ENCODE data around the gene PIM1. TPM values are rescaled to one million over a fixed set of nuclear protein-coding genes. Genes with fewer than 3 reads are reported as not detected.

Gene PIM1
- total and polyA plus RNA-seq, 9 of the 15 experiments (the other 6 are each of a cell fraction or from before 2014, with no cell fraction given), result 19.0 to 789 (median 212) TPM

DNA sequence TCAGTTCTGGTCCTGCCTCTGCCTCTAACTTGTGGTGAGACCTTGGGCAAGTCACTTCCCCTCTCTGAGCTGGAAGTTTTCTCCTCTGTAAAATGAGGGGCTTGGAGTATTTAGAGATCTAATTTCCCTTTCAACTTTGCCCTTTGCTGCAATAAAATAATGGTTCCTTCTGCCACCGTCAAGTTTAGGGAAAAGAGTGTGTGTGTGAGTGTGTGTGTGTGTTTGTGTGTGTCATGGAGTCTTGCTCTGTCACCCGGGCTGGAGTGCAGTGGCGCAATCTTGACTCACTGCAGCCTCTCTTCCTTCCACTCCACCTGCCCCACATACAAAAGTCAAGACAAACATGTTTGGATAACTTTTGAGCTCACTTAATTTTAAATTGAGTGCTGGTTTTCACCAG, 39.2 kb upstream of the PIM1 start:
- FAIRE-seq (no peak), ATAC-seq (peak; percentile 20; the same call in 2 of the 3 replicates), DNase-seq (ENCODE audit: extremely low read depth in 1 of 4, low spot score in 3 of 4) (no peak)
- no peaks in the 10 kb centered on the region for H3K79me2 ChIP-seq (ENCODE audit: control insufficient read depth, insufficient read depth, low read length)
- WGBS (ENCODE audit: insufficient coverage, low coverage, missing lambda C conversion rate), result 26% methylated on average over 3 of the region's 3 CpGs
- H3K27me3 ChIP-seq (ENCODE audit: control insufficient read depth in 2 of 2, insufficient read depth in 2 of 2, low read length in 2 of 2), result no peaks in the 10 kb centered on the region
- intact Hi-C loops (cut with micrococcal nuclease) (no loop called here), in situ Hi-C loops (cut with MboI) (no loop called here)
- H3K36me3 ChIP-seq (ENCODE audit: control insufficient read depth, insufficient read depth, low read length), result no peaks in the 10 kb centered on the region
- H4K20me1 ChIP-seq (replicated peaks; ENCODE audit: control insufficient read depth, insufficient read depth, low read length), result no peaks in the 10 kb centered on the region
- CTCF ChIA-PET (ENCODE audit: low intra/inter-chr PET ratio), result no interaction called here
- H3K9me1 ChIP-seq (ENCODE audit: control insufficient read depth, insufficient read depth, low read length), result no peaks in the 10 kb centered on the region
- no TSS peak for BruUV-seq (replicated peaks)
- H3K9ac ChIP-seq (ENCODE audit: insufficient read depth in 1 of 2, low read depth in 2 of 2, low read length in 2 of 2), result peak overlapping the region in 1 of 2 experiments; percentile 31; a peak in 1 of 4 replicates
- POLR2A ChIA-PET, result interaction anchor here (0.7 to 1.3 kb wide), 8 partner anchors 10 to 102 kb away, joined by 3 to 5 read pairs (median 4); partner anchors contain the start of gene PIM1
- peak overlapping the region; percentile 60 for H2AFZ ChIP-seq (ENCODE audit: low read depth, low read length)
- H3K9me3 ChIP-seq (replicated peaks; ENCODE audit: control insufficient read depth, insufficient read depth, low read depth, low read length), result no peaks in the 10 kb centered on the region
- H3K4me2 ChIP-seq (ENCODE audit: insufficient read depth, low read length), result no peak overlapping the region
- peaks cover 45 to 46% of the 10 kb centered on the region in 2 experiments for H3K4me1 ChIP-seq (replicated peaks in 1 of 2; ENCODE audit: control insufficient read depth in 2 of 2, insufficient read depth in 2 of 2, low read length in 2 of 2)
- no peak overlapping the region for H3K27ac ChIP-seq (ENCODE audit: extremely low read depth, low read depth, low read length)
- no peak overlapping the region for H3K4me3 ChIP-seq
- TF ChIP-seq ZNF24 (IDR thresholded peaks at IDR 0.05) (0 out of 2 replicates have a peak, but pooled peaks have one; percentile 10), ZNF444 (CRISPR knock-in tag; IDR thresholded peaks at IDR 0.05) (no peak), SMARCA5 (IDR thresholded peaks at IDR 0.05) (peak; percentile 19; the same call in 1 of the 2 replicates), SMAD4 (CRISPR knock-in tag; conservative IDR thresholded peaks at IDR 0.05) (0 out of 2 replicates have a peak, but pooled peaks have one; percentile 15), ZNF311 (CRISPR knock-in tag; IDR thresholded peaks at IDR 0.05) (no peak), TAL1 (IDR thresholded peaks at IDR 0.05) (0 out of 2 replicates have a peak, but pooled peaks have one; percentile 13), SAFB2 (IDR thresholded peaks at IDR 0.05; ENCODE audit: borderline replicate concordance, low read depth, low read length, severe bottlenecking) (no peak), NR2C1 (IDR thresholded peaks at IDR 0.05) (no peak), NR2C1 (tag; IDR thresholded peaks at IDR 0.05) (0 out of 2 replicates have a peak, but pooled peaks have one; percentile 23), TRIM24 (IDR thresholded peaks at IDR 0.05) (peak; percentile 36 to 56; a peak in 2 of 4 replicates)
- TF ChIP-seq, protein P1, sequence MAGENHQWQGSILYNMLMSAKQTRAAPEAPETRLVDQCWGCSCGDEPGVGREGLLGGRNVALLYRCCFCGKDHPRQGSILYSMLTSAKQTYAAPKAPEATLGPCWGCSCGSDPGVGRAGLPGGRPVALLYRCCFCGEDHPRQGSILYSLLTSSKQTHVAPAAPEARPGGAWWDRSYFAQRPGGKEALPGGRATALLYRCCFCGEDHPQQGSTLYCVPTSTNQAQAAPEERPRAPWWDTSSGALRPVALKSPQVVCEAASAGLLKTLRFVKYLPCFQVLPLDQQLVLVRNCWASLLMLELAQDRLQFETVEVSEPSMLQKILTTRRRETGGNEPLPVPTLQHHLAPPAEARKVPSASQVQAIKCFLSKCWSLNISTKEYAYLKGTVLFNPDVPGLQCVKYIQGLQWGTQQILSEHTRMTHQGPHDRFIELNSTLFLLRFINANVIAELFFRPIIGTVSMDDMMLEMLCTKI (IDR thresholded peaks at IDR 0.05; ENCODE audit: partially characterized antibody), result no peak
- TF ChIP-seq, protein P2, sequence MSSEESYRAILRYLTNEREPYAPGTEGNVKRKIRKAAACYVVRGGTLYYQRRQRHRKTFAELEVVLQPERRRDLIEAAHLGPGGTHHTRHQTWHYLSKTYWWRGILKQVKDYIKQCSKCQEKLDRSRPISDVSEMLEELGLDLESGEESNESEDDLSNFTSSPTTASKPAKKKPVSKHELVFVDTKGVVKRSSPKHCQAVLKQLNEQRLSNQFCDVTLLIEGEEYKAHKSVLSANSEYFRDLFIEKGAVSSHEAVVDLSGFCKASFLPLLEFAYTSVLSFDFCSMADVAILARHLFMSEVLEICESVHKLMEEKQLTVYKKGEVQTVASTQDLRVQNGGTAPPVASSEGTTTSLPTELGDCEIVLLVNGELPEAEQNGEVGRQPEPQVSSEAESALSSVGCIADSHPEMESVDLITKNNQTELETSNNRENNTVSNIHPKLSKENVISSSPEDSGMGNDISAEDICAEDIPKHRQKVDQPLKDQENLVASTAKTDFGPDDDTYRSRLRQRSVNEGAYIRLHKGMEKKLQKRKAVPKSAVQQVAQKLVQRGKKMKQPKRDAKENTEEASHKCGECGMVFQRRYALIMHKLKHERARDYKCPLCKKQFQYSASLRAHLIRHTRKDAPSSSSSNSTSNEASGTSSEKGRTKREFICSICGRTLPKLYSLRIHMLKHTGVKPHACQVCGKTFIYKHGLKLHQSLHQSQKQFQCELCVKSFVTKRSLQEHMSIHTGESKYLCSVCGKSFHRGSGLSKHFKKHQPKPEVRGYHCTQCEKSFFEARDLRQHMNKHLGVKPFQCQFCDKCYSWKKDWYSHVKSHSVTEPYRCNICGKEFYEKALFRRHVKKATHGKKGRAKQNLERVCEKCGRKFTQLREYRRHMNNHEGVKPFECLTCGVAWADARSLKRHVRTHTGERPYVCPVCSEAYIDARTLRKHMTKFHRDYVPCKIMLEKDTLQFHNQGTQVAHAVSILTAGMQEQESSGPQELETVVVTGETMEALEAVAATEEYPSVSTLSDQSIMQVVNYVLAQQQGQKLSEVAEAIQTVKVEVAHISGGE (CRISPR knock-in tag; IDR thresholded peaks at IDR 0.05), result 0 out of 6 replicates have a peak, but pooled peaks of 1 of the 3 experiments have one; percentile 45
- TF ChIP-seq, protein P3, sequence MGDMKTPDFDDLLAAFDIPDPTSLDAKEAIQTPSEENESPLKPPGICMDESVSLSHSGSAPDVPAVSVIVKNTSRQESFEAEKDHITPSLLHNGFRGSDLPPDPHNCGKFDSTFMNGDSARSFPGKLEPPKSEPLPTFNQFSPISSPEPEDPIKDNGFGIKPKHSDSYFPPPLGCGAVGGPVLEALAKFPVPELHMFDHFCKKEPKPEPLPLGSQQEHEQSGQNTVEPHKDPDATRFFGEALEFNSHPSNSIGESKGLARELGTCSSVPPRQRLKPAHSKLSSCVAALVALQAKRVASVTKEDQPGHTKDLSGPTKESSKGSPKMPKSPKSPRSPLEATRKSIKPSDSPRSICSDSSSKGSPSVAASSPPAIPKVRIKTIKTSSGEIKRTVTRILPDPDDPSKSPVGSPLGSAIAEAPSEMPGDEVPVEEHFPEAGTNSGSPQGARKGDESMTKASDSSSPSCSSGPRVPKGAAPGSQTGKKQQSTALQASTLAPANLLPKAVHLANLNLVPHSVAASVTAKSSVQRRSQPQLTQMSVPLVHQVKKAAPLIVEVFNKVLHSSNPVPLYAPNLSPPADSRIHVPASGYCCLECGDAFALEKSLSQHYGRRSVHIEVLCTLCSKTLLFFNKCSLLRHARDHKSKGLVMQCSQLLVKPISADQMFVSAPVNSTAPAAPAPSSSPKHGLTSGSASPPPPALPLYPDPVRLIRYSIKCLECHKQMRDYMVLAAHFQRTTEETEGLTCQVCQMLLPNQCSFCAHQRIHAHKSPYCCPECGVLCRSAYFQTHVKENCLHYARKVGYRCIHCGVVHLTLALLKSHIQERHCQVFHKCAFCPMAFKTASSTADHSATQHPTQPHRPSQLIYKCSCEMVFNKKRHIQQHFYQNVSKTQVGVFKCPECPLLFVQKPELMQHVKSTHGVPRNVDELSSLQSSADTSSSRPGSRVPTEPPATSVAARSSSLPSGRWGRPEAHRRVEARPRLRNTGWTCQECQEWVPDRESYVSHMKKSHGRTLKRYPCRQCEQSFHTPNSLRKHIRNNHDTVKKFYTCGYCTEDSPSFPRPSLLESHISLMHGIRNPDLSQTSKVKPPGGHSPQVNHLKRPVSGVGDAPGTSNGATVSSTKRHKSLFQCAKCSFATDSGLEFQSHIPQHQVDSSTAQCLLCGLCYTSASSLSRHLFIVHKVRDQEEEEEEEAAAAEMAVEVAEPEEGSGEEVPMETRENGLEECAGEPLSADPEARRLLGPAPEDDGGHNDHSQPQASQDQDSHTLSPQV (IDR thresholded peaks at IDR 0.05), result peak; percentile 58; the same call in 1 of the 2 replicates
